VCaP (cell line): ENCODE measurements around the gene ANK3.

Experiments
- H3K27ac ChIP-seq: fragments of 450-650 bp; 2 replicates; pipeline ENCODE4 v1.5.1; 2017
- TF ChIP-seq, protein P1 (sequence below): fragments of 450-650 bp; conservative IDR thresholded peaks from 2 replicates; pipeline ENCODE4 v1.5.1; 2017; ENCODE audit warnings: mild to moderate bottlenecking, moderate library complexity

Gene ANK3

DNA sequence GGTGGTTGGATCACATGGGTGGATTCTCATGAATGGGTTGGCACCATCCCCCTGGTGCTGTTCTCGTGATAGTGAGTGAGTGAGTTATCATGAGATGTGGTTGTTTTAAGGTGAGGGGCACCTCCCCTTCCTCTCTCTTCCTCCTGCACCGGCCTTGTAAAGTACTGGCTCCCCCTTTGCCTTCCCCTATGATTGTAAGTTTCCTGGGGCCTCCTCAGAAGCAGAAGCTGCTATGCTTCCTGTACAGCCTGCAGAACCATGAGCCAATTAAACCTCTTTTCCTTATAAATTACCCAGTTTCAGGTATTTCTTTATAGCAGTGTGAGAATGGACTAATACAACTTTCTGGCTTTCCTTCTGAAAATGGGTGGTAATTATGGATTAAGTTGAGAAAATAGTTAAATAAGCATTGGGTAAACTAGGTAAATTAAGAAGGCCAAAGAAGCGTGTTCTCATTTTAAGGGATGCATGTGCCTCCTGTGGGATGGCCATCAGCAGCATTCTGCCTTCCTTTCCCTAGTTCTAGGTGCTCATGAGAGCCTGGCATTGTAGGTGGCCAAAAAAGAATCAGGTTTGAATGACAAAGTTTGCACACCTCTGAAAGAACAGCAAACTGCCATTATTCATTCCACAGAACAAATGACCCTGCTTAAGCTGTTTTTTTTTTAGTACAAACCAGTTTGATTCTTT lies 242.0 kb downstream of the ANK3 start:
- peak overlapping the region; percentile 57 for H3K27ac ChIP-seq
- TF ChIP-seq, protein P1, sequence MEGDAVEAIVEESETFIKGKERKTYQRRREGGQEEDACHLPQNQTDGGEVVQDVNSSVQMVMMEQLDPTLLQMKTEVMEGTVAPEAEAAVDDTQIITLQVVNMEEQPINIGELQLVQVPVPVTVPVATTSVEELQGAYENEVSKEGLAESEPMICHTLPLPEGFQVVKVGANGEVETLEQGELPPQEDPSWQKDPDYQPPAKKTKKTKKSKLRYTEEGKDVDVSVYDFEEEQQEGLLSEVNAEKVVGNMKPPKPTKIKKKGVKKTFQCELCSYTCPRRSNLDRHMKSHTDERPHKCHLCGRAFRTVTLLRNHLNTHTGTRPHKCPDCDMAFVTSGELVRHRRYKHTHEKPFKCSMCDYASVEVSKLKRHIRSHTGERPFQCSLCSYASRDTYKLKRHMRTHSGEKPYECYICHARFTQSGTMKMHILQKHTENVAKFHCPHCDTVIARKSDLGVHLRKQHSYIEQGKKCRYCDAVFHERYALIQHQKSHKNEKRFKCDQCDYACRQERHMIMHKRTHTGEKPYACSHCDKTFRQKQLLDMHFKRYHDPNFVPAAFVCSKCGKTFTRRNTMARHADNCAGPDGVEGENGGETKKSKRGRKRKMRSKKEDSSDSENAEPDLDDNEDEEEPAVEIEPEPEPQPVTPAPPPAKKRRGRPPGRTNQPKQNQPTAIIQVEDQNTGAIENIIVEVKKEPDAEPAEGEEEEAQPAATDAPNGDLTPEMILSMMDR, result no peak

DNA sequence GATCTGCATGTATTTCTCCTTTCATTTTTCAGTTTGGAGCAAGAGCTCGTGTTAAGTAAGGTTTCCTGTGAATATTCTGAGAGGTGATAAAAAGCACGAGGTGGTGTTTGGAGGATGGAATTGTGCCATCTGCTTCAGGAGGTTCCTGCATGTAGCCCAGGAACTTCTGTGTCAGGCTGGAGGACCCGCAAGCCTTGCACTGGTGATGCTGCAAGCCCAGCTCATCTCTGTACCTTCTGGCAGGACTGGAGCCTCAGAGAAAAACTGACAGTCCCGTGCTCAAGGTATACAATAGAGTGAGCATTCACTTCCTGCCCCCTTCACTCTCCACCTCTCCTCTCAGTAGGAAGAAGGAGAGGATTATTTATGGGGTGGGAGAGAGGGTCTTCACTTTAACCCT lies 242.7 kb downstream of the ANK3 start:
- H3K27ac ChIP-seq, result no peak overlapping the region
- TF ChIP-seq, protein P1, result no peak

DNA sequence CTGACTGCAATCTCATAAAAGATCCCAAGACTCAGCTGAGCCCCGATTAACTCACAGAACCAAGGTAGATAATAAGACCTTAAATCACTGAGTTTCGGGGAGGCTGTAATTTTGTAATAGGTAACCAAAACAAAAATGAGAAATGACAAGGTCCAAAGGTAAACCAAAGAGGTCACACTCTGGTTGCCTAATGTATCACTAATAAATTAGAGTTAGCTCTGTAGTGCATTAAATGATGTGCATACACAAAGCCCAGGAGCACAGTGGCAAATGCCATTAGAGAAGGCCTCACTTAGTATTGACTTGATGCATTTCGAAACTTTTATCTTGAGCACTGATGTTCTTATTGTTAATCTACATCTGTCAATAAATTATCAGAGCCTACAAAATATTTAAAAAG lies 245.6 kb downstream of the ANK3 start:
- H3K27ac ChIP-seq, result no peak overlapping the region
- TF ChIP-seq, protein P1, result no peak

DNA sequence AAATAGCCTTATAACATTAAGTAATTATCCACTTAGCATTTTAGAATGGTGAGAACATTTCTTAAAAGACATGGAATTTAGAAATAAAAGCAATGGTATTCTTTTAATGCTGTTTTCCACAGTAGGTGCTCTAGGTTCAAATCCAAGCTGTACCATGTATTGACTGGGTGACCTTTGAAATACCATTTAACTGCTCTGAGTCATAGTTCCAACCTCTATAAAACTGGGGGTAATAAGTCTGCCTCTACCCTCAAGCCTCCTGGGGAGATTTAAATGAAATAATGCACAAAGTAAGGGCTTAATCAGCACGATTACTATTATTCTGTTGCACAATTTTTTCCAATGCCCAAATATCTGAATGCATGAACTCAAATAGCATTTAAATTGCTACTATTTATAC lies 246.9 kb downstream of the ANK3 start:
- no peak overlapping the region for H3K27ac ChIP-seq
- TF ChIP-seq, protein P1, result no peak

DNA sequence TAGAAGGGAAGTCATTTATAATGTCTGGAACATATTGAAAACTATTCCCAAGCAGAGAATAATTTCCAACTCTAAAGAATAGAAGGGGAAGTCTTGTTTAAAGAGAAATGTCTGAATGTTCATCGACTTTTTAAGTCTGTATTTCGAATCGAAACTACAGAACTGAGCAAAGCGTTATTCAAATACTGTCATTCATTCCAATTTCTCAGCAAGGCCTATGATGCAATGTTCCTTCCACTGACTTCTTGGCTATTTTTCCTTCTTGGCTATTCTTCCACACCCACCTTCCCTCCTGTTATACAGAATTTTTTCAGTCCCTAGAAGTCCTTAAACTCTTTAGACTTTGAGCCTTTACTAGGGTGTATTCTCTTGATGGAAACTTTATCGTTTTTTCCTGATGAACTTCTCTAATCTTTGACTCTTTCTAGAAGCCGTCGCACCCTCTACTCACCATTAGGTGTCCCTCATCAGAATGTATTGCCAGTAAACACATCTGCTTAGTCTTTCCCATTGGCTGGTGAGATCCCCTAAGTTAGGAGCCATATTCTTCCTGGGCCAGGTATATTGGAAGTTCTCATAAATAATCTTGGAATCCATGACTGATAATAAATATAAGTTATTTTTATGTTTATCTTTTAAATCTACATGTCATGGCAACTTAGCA lies 247.6 kb downstream of the ANK3 start:
- H3K27ac ChIP-seq, result no peak overlapping the region
- TF ChIP-seq, protein P1, result no peak

DNA sequence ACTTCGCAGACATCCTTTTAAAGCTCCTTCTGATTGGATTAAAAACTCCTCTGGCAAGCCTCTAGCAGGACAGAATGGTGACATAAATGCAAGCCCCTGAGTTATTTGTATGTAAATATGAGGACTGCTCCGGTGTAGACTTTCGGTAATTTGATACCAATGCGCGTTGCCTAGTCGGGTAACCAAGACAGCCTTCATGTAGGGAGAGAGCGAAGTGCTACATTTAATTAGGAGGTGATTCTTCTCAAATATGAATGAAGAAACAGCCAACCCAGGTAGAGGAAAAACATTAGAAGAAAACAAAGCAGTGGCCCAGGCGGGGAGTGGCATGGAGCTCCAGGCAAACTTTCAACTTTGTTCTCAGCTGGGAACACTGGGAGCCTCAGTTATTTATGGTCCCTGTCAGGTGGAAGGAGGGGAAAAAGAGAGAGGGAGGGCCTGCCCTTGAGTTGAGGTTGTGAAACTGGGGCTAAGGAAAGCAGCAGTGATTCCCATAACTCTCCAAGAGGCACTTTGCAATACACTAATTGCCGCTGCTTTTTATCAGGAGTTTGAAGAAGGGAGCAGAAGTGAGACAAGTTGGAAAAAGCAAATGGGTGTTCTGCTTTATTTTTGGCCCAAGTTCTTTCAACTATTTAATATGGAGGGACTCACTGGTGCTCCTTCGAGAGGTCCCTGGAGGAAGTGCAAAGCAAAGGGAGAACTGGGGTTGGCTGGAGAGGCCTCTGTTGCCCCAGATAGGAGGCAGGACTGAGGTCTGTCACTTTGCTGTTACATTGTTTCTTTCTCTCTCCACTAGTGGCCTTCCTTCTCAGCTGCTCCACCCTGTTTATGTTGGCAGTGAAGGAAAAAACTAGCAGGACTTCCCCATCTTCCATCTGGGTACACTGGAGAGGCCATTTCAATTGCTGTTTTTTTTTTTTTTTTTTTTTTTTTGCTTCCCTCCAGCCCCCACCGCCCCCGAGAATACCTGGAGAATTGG lies 248.7 kb downstream of the ANK3 start:
- TF ChIP-seq, protein P1, result no peak
- no peak overlapping the region for H3K27ac ChIP-seq
